Activated CD4-positive, alpha-beta T cell treated with anti-CD3 and anti-CD28 coated beads, Interleukin-2, amount 10 ng/mL, durations not matched to agents 24 days and 14 days (primary cell): Measurements from ENCODE around the gene SKP1. TPM values are rescaled to one million over a fixed set of nuclear protein-coding genes. Genes with fewer than 3 reads are reported as not detected.

Experiments used
- DNase-seq: peaks from one replicate; pipeline ENCODE4 v3.0.0; 2022
- H3K27ac Mint-ChIP-seq: one replicate; pipeline ENCODE4 v1.8.0; 2022; ENCODE audit warnings: mild to moderate bottlenecking, mixed read lengths
- H3K27me3 Mint-ChIP-seq: one replicate; pipeline ENCODE4 v1.8.0; 2022; ENCODE audit warnings: mixed read lengths
- H3K36me3 Mint-ChIP-seq: one replicate; pipeline ENCODE4 v1.8.0; 2022; ENCODE audit warnings: low read depth, mild to moderate bottlenecking, mixed read lengths
- H3K4me1 Mint-ChIP-seq: one replicate; pipeline ENCODE4 v1.8.0; 2021; ENCODE audit warnings: mixed read lengths
- H3K4me3 Mint-ChIP-seq: one replicate; pipeline ENCODE4 v1.8.0; 2022; ENCODE audit warnings: mild to moderate bottlenecking, moderate library complexity, mixed read lengths
- H3K9me3 Mint-ChIP-seq: one replicate; pipeline ENCODE4 v1.8.0; 2021; ENCODE audit warnings: mixed read lengths
- intact Hi-C: fragments of 100-400 bp; cut with micrococcal nuclease; formaldehyde crosslinking; loops from one replicate; pipeline ENCODE4 v1.15.1; 2023
- total RNA-seq: library from RNA; stranded (reverse); gene quantifications from 2 replicates; pipeline ENCODE4 v1.2.3, GENCODE V29; 2022

Gene SKP1
- total RNA-seq, 1 donor from 2014 or later = 266 TPM

GRCh38 chr5:134099288-134099872 lies 77.4 kb downstream of the SKP1 start:
- no peaks in the 10 kb centered on the region for H3K9me3 Mint-ChIP-seq
- DNase-seq = no peak
- intact Hi-C loops = no loop called here
- peak overlapping the region; percentile 90 for H3K27ac Mint-ChIP-seq
- peaks cover 3% of the 10 kb centered on the region for H3K27me3 Mint-ChIP-seq
- H3K4me1 Mint-ChIP-seq = peaks cover 47% of the 10 kb centered on the region
- no peaks in the 10 kb centered on the region for H3K36me3 Mint-ChIP-seq
- peak overlapping the region; percentile 59 for H3K4me3 Mint-ChIP-seq

Other genes with a start within 250 kb of the SKP1 start
- gene C5orf15, start 208.3 kb downstream of the SKP1 start, total RNA-seq = 41.4 and 45.0 TPM in 2 replicates
- 508 and 515 TPM in 2 replicates for gene VDAC1, start 172.0 kb downstream of the SKP1 start, total RNA-seq
- gene TCF7, start 62.3 kb downstream of the SKP1 start, total RNA-seq = 112 and 113 TPM in 2 replicates
- 177 and 199 TPM in 2 replicates for gene PPP2CA, start 49.1 kb upstream of the SKP1 start, total RNA-seq
- 0.76 and 1.3 TPM in 2 replicates for gene CDKL3, start 190.2 kb upstream of the SKP1 start, total RNA-seq
- 108 and 109 TPM in 2 replicates for gene UBE2B, start 194.6 kb upstream of the SKP1 start, total RNA-seq
- gene CDKN2AIPNL, start 234.9 kb upstream of the SKP1 start, total RNA-seq = 32.0 and 34.3 TPM in 2 replicates